Tibial nerve (tissue), 4 donors: ENCODE results near the gene PCBP1. TPM values are rescaled to one million over a fixed set of nuclear protein-coding genes. Genes with fewer than 3 reads are reported as not detected.

Experiments
- DNase-seq, 2 donors: peaks; one replicate each; pipeline ENCODE4 v3.0.0-alpha.2; 2019; ENCODE audit warnings: low spot score in 2 of 2
- H3K27ac ChIP-seq, 4 donors: fragments of 200-600 bp; sonication (generic) in 3 of 4; one replicate each; pipeline ENCODE4 v1.5.1; 2017 to 2019; ENCODE audit warnings: mild to moderate bottlenecking in 1 of 4
- H3K27me3 ChIP-seq, 2 donors: fragments of 200-600 bp; sonication (generic) in 1 of 2; one replicate each; pipeline versions ENCODE4 v1.5.1 to v1.6.0; 2017 to 2019
- H3K36me3 ChIP-seq, 3 donors: fragments of 200-600 bp; sonication (generic); one replicate each; pipeline ENCODE4 v1.5.1; 2018 to 2019
- H3K4me1 ChIP-seq, 4 donors: fragments of 200-600 bp; sonication (generic) in 3 of 4; one replicate each; pipeline ENCODE4 v1.5.1; 2017 to 2019
- H3K4me3 ChIP-seq, 4 donors: fragments of 200-600 bp; sonication (generic) in 3 of 4; one replicate each; pipeline ENCODE4 v1.5.1; 2017 to 2019; ENCODE audit warnings: mild to moderate bottlenecking in 1 of 4, moderate library complexity in 1 of 4
- H3K9me3 ChIP-seq, 4 donors: fragments of 200-600 bp; sonication (generic) in 3 of 4; one replicate each; pipeline ENCODE4 v1.5.1; 2017 to 2019
- CTCF ChIP-seq, 5 experiments: fragments of 200-600 bp in 3 of 5; fragments of 450-650 bp in 2 of 5; sonication (generic) in 3 of 5; IDR thresholded peaks; one replicate each; pipeline ENCODE4 v1.5.1; 2016 to 2019; ENCODE audit warnings: antibody characterized with exemption in 5 of 5, mild to moderate bottlenecking in 3 of 5, moderate library complexity in 2 of 5
- EP300 ChIP-seq, 2 donors: sonication (generic); formaldehyde crosslinking; IDR thresholded peaks; one replicate each; pipeline ENCODE4 v1.6.1; 2017; ENCODE audit warnings: antibody characterized with exemption in 2 of 2, mild to moderate bottlenecking in 1 of 2
- POLR2A ChIP-seq, 2 donors: fragments of 450-650 bp; IDR thresholded peaks; one replicate each; pipeline ENCODE4 v1.6.1; 2017; ENCODE audit warnings: antibody characterized with exemption in 2 of 2, mild to moderate bottlenecking in 2 of 2, moderate library complexity in 2 of 2
- WGBS, 2 donors: methylation state at CpG; one replicate each; pipeline ENCODE4 v1.1.5; 2018; 5-methylcytosine and 5-hydroxymethylcytosine counted together
- total RNA-seq, 4 donors: library from RNA; depleted of rRNA; stranded (reverse); fragments of >200 nt; gene quantifications; one replicate each; pipeline ENCODE4 v1.1.0, GENCODE V29; 2016

The PCBP1 gene
- total RNA-seq, 4 donors from 2014 or later = 157 to 203 (median 188) TPM

- no peak for TF ChIP-seq EP300 (IDR thresholded peaks at IDR 0.05)
- no peak for TF ChIP-seq POLR2A (IDR thresholded peaks at IDR 0.05)
- no peak for TF ChIP-seq CTCF (IDR thresholded peaks at IDR 0.05)
- WGBS, 2 donors = 11 to 17% methylated on average over 22 of the region's 22 CpGs
- H3K4me1 ChIP-seq = peaks cover 0 to 51% (median 40%) of the 10 kb centered on the region in 4 donors
- H3K4me3 ChIP-seq = peak overlapping the region; percentile 62 to 90 (median 77)
- no peak for DNase-seq
- no peaks in the 10 kb centered on the region for H3K9me3 ChIP-seq
- H3K27me3 ChIP-seq = no peaks in the 10 kb centered on the region
- H3K36me3 ChIP-seq = peaks cover 2 to 41% (median 3%) of the 10 kb centered on the region in 3 donors
- peak overlapping the region; percentile 98 to 100 (median 100) for H3K27ac ChIP-seq
These were observed 1.5 kb upstream of the PCBP1 start for GRCh38 chr2:70085711-70086277.

GRCh38 chr2:70086278-70086837, 919 bp upstream of the PCBP1 start:
- Histone ChIP-seq H3K36me3 (peaks cover 0 to 35% (median 0%) of the 10 kb centered on the region in 3 donors), H3K4me1 (peaks cover 0 to 54% (median 40%) of the 10 kb centered on the region in 4 donors), H3K27me3 (no peaks in the 10 kb centered on the region), H3K9me3 (no peaks in the 10 kb centered on the region), H3K27ac (peak overlapping the region; percentile 98 to 100 (median 100)), H3K4me3 (peak overlapping the region; percentile 62 to 90 (median 77))
- TF ChIP-seq EP300 (IDR thresholded peaks at IDR 0.05) (peak in 1 of 2 donors; percentile 80), CTCF (IDR thresholded peaks at IDR 0.05) (no peak), POLR2A (IDR thresholded peaks at IDR 0.05) (no peak)
- whole genome bisulfite sequencing, 2 donors = 0% methylated on average over 40 of the region's 40 CpGs
- peak; percentile 56 to 76 for DNase-seq

- Histone ChIP-seq H3K4me3 (peak overlapping the region; percentile 62 to 90 (median 78)), H3K4me1 (peaks cover 0 to 59% (median 40%) of the 10 kb centered on the region in 4 donors)
These were observed 673 bp downstream of the PCBP1 start for GRCh38 chr2:70087702-70088597.

GRCh38 chr2:70088598-70089219, 1.4 kb downstream of the PCBP1 start:
- WGBS, 2 donors = 0% methylated on average over 8 of the region's 8 CpGs
- peaks cover 0 to 59% (median 34%) of the 10 kb centered on the region in 4 donors for H3K4me1 ChIP-seq
- no peaks in the 10 kb centered on the region for H3K9me3 ChIP-seq
- H3K4me3 ChIP-seq = peak overlapping the region; percentile 62 to 90 (median 78)
- no peaks in the 10 kb centered on the region for H3K27me3 ChIP-seq
- peaks cover 0 to 25% (median 0%) of the 10 kb centered on the region in 3 donors for H3K36me3 ChIP-seq
- no peak for DNase-seq
- no peak for TF ChIP-seq CTCF (IDR thresholded peaks at IDR 0.05)
- no peak for TF ChIP-seq POLR2A (IDR thresholded peaks at IDR 0.05)
- no peak for TF ChIP-seq EP300 (IDR thresholded peaks at IDR 0.05)
- peak overlapping the region; percentile 98 to 100 (median 100) for H3K27ac ChIP-seq

More at GRCh38 chr2:70087702-70088597, 673 bp downstream of the PCBP1 start:
- Histone ChIP-seq H3K9me3 (no peaks in the 10 kb centered on the region), H3K27me3 (no peaks in the 10 kb centered on the region), H3K27ac (peak overlapping the region; percentile 98 to 100 (median 100)), H3K36me3 (peaks cover 0 to 26% (median 0%) of the 10 kb centered on the region in 3 donors)
- WGBS, 2 donors = 0 to 1% methylated on average over 30 to 44 of the region's 58 CpGs
- TF ChIP-seq EP300 (IDR thresholded peaks at IDR 0.05) = peak in 1 of 2 donors; percentile 39
- TF ChIP-seq CTCF (IDR thresholded peaks at IDR 0.05) = peak in 1 of 5 experiments; percentile 16
- no peak for TF ChIP-seq POLR2A (IDR thresholded peaks at IDR 0.05)
- peak in 1 of 2 donors; percentile 56 for DNase-seq
